Right kidney (tissue), 1 donor: ENCODE results near the gene LARP4.
"Not testable (repeated sequence)": the region's sequence is repeated elsewhere in the genome, so short reads cannot be mapped to it uniquely, and the experiment has no call there.

Source experiments
- DNase-seq: peaks from one replicate; pipeline ENCODE4 v3.0.0-alpha.2; 2016

LARP4 gene

DNA sequence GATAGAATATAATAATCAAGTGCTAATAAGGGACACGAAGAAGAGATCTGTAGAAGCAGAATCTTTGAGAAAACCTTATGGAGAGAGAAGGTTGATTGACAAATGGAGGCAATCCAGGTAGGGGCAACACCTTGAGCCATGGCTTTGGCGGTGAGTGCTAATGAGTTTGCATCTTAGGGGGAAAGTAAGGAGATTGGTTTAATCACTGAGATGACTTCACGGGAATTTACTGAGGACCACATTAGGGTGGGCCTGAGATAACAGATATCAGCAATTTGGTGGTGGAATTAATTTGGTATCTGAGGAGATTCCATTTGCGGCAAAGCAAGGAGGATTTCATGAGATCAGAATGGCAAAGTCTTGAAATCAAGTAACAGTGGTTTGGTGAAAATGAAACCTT, 1.8 kb upstream of the LARP4 start:
- DNase-seq, result no peak

DNA sequence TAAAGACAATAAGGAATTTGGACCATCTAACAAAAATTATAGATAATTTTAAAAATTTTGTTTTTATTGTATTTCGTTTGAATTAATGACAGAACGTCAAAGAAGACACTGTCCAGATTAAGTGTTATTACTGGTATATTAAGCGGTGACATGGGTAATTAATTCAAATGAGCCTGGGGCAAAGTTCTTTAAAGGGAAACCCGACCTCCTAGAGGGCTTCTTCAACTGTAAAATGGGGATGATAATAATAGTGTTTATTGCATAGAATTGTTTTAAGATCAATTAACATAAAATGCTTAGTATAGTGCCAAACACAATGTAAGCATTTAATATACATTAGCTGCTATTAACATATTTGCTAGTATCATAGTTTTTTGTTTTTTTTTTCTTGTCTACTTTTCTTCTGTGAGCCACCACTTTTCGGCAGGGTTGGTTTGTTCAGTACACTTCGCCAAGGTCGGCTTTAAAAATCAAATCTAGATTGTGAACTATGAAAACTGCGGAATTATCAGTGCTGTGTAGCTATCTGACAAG, 514 bp upstream of the LARP4 start:
- no peak for DNase-seq

DNA sequence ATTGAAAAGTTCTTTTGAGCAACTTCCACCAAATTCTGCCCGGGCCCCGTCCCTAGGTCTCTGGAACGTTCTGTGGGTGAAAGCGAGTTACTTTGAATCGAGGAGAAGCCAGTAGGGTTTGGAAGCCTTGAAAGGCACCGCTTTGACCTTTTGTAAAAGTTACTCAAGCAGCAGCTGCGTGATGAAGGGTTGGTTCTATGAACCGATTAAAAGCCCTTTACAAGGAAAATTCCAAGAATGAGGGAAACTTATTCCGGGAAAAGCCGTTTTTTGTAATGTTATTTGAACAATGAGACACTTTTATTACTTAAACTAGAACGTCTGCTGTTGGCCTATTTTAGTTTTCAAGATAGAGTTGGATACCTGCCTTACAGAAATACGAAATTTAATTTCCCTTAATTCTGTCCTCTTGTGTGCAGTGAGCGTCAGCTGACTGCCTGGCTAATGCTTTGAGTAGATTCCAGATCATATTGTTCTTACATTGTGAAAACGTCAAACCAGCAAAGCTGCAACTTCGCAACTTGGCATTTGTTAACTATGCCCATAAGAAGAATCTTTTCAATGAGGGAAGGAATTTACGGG, 906 bp downstream of the LARP4 start:
- DNase-seq, result no peak

DNA sequence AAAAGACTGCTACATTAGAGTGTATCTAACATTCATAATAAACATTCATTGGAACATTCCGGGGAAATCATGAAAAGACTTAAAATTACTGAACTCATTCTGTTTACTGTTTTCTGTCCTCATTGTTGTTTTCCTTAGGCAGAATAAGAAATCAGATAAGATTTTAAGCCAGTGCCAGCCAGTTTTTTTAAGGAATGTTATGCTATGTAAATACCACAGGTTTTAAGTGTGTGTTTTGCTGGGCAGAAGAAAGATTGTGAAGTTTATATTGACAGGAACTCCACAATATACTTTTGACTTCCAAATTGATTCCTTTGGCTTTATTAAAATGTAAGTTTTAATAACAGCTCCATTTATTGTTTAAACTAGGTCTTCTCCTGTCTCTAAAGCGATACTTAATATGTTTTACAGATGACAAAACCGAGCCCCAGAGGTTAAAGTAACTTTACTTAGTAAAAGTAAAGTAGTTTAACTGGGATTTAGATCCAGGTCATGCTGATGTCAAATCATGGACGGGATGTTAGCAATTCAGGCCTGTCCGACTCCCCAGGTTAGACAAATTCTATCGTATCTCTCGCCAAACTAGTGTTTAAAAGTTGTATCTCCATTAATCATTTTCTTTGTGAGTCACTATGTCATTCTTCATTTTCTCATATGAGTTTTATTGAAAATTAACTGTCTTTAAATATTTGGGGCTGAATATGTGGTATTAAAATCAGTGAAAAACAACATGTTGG, 1.7 kb downstream of the LARP4 start:
- DNase-seq, result no peak

DNA sequence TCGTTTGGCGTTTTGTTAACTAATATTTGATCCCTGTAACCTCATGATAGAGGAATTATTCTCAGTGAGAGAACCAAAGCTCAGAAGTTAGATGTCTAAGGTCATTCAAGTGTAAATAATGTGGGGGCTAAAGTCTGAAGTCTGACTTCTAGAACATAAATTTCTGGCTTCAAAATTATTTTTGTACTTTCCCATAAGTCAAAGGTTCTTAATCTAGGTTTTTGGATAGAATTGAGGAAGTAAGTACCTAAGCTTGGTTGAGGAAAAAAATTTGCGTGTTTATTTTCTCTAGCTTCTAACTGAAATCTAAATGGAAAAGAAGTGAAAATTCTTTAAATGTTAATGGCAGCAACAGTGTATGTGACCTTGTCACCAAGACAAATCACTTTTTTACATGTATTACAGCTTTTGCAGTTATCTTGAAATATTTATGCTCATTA, 2.3 kb downstream of the LARP4 start:
- no peak for DNase-seq

DNA sequence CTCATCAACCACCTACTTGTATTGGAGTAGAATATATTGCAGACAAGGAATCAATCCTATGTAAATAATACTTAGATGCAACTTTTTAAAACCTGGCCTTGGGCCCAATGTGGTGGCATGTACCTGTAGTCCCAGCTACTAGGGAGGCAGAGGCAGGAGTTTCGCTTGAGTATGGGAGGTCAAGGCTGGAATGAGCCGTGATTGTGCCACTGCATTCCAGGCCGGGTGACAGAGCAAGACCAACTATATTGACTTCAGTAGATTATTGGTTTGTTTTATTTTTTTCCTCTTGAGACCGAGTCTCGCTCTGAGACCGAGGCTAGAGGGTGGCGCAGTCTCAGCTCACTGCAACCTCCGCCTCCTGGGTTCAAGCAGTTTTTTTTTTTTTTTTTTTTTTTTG, 3.6 kb downstream of the LARP4 start:
- no peak for DNase-seq

DNA sequence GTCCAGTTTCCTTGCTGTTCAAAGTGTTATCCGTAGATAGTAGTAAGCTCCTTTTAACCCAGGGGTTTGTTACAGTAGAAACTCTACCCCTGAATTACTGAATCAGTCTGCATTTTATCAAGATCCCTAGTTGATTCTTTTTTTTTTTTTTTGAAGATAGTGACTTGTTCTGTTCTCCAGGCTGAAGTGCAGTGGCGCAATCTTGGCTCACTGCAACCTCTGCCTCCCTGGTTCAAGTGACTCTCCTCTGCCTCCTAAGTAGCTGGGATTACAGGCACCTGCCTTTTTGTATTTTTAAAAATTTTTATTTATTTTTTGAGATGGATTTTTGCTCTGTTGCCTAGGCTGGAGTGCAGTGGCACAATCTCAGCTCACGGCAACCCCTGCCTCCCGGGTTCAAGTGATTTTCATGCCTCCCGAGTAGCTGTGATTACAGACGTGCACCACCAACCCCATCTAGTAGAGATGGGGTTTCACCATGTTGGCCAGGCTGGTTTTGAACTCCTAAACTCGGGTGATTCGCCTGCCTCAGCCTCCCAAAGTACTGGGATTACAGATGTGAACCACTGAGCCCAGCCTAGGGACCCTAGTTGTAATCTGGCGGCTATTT, 10.5 kb downstream of the LARP4 start:
- no peak for DNase-seq

DNA sequence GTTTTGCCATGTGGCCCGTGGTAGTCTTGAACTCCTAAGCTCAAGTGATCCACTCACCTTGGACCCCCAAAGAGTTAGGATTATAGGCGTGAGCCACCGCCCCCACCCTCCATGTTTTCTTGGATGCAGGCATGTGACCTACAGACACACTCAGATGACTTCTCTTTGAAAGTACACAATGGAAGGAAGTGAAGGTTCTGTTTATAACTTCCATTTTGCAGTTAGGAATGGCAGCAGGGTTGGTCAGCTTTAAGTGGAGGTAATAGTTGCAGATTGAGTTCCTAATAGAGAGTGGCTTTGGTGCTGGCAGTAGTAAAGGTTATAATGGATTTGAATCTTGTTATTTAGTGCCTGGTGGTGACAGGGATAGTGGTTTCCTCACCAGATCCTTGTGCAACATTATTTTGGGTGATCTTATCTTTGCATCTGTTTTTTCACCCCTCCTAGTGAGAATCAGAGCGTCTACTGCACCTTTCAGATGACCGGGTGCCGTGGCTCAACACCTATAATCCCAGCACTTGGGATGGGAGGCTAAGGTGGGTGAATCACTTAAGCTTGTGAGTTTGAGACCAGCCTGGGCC, 15.3 kb downstream of the LARP4 start:
- DNase-seq, result no peak

DNA sequence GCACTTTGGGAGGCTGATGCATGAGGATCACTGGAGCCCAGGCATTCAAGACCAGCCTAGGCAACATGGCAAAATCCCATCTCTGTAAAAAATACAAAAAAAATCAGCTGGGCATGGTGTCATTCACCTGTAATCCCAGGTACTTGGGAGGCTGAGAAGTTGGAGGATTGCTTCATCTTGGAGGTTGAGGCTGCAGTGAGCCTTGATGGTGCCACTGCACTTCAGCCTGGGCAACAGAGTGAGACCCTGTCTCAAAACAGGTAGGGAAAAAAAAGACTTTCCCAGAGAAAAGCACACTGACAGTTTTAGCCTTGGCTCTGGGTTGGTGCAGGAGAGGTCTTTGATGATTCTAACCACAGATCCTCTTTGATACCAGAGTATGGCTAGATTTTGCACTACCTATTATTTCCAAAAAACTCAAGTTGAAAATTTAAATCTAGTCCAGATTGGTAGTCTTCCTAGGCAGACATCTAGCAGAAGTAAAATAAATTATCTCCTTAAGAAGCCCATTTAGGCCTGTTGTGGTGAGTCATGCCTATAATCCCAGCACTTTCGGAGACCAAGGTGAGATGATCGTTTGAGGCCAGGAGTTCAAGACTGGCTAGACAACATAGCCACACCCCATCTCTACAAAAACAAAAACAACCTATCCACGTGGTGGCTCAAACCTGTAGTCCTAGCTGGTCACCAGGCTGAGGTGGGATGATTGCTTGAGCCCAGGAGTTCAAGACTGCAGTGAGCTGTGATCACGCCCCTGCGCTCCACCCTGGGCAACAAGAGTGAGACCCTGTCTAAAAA, 18.6 kb downstream of the LARP4 start:
- DNase-seq, result no peak

DNA sequence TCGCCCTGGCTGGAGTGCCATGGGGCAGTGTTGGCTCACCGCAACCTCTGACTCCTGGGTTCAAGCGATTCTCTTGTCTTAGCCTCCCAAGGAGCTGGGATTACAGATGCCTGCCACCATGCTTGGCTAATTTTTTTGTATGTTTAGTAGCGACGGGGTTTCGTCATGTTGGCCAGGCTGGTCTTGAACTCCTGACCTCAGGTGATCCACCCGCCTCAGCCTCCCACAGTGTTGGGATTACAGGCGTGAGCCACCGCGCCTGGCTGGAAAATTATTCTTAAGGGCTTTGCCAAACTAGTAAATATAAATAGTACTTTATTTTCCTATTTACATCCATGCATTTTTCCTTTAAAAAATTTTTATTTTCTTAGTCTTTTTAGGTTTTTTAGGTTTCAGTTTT, 22.2 kb downstream of the LARP4 start:
- DNase-seq, result not testable (repeated sequence)

DNA sequence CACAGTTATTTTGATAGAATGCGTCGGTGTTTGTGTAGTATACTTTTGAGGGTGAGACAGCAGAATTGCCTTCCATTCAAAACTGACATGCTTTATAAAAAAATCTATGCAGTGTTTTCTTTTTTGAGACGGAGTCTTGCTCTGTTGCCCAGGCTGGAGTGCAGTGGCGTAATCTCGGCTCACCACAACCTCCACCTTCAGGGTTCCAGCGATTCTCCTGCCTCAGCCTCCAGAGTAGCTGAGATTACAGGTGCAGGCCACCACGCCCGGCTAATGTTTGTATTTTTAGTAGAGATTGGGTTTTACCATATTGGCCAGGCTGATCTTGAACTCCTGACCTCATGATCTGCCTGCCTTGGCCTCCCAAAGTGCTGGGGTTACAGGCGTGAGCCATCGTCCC, 22.7 kb downstream of the LARP4 start:
- DNase-seq, result not testable (repeated sequence)

DNA sequence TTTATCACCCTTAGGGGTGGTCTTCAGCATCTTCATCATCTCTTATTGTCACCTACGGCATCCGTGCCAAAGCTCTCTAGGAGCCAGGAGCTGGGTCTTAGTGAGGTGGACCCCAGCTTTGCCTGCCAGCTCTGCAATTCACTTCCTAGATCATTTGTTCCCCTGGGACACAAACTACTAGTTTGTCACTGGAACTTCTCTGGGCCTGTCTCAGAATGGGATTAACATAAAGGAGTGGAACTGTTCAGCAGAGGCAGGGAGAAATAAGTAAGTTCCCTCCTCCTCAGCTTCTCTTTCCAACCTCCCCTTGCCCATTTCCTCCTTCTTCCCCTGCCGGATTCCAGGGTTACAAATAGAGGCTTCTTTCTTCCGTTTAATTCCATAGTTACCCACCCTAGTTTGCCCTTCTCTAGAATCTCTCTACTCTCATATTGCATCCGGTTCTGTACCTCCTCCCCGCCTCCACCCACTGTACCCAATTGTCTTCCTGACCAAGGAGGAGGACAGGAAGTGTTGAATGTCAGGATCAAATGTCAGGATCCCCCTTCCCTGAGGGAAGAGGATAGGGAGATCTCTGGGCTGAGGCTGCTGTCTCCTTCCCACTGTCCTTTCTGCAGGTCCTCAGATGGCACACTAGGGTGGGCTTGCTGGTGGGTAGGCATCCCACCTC, 25.0 kb downstream of the LARP4 start:
- DNase-seq, result no peak

DNA sequence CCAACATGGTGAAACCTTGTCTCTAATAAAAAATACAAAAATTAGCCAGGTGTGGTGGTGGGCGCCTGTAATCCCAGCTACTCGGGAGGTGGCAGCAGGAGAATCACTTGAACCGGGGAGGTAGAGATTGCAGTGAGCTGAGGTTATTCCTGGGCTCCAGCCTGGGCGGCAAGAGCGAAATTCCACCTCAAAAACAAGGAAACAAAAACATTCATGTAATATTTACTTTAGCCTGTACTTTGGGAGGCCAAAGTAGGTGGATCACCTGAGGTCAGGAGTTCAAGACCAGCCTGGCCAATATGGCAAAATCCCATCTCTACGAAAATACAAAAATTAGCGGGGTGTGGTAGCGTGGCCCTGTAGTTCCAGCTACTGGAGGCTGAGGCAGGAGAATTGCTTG, 31.0 kb downstream of the LARP4 start:
- not testable (repeated sequence) for DNase-seq

DNA sequence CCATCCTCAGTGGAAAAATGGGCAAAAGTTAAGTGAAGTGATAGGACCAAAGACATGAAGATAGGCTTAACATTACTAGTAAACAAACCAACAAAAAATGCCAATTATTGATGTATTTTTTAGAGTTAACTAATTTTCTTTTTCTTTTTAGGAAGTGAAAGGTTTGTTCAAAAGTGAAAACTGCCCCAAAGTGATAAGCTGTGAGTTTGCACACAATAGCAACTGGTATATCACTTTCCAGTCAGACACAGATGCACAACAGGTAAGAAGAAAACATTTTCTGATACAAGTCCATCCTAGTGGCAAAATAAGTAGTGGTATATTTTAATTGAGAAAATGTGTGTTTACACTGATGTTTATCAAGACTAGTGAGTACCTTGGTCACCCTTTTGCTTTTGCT, 39.6 kb downstream of the LARP4 start:
- DNase-seq, result no peak

DNA sequence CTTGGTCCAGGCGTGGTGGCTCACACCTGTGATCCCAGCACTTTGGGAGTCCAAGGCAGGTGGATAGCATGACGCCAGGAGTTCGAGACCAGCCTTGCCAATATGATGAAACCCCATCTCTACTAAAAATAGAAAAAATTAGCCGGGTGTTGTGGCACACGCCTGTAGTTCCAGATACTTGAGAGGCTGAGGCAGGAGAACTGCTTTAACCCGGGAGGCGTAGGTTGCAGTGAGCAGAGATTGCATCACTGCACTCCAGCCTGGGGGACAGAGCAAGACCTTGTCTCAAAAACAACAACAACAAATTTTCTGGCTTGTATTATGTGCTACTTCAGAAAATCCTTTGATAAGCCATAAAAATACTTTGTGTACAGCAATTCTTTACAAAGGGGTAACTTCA, 41.1 kb downstream of the LARP4 start:
- no peak for DNase-seq

DNA sequence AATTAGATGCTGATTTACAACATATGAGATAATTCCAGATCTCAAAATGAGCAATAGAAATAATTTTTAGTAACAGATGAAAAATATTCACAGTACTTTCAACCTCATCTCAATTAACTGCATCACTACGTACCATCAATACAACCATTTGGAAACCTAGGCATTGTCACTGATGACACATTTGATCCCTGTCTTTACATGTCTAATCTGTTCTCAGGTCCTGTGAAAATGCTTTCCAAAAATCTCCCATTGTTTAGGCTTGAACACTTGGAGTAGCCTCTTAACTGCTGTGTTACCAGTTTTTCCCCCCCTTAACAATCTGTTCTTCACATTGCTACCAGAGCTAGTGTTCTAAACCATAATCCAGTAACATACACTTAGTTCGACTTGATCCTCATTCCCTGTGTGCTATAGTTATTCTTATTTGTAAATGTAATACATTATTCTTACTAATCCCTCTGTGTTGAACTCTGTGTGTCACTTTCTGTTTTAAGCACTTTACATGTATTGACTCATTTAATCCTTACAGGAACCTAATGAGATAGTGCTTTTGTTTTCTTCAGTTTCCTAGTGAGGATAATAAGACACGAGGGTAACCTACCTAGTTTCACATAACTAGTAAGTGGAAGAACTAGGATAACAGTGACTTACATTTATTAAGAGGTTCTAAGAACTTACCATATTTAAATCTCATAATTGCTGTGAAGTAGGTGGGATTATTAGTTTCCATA, 41.7 kb downstream of the LARP4 start:
- DNase-seq, result no peak

DNA sequence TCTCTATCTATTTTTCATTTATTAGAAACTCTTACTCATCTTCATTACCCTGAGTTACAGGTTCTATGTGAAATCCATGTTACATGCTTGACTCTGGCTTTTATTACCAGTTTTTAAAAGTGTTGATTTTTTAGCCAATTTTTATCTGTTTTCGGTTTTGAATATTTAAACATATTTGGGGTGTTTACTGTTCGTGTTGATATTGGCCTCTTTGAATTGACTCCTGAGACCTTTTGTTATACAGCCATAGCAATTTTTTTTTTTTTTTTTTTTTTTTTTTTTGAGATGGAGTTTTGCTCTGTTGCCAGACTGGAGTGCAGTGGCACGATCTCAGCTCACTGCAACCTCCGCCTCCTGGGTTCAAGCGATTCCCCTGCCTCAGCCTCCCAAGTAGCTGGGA, 49.0 kb downstream of the LARP4 start:
- not testable (repeated sequence) for DNase-seq

DNA sequence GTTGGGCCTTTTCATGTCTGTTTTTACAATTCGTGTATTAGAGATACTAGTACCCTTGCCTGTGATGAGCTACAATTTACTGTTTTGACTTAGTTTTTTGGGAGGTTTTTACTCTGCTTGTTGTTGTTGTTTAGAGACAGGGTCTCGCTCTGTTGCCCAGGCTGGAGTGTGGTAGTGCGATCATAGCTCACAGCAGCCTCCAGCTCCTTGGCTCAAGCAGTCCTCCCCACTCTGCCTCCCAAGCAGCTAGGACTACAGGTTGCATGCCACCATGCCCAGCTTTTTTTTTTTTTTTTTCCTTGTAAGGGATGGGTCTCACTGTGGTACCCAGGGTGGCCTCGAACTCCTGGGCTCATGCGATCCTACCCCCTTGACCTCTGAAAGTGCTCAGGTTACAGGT, 52.1 kb downstream of the LARP4 start:
- DNase-seq, result no peak

DNA sequence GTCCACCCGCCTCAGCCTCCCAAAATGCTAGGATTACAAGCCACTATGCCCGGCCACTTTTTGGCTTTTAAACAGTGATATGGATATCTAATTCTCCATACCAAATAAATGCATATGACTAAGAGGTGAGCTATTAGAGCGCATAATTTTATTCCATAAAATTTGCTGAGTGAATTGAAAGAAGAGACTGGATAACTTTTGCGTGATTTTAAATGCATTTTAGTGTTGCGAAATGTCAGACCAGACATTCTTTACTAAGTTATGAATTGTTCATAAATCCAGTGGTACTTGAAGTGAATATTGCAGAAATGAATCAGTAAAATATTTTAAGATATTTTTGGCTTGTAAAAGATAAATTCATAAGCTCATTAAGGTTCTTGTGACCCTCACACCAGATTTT, 53.2 kb downstream of the LARP4 start:
- no peak for DNase-seq

DNA sequence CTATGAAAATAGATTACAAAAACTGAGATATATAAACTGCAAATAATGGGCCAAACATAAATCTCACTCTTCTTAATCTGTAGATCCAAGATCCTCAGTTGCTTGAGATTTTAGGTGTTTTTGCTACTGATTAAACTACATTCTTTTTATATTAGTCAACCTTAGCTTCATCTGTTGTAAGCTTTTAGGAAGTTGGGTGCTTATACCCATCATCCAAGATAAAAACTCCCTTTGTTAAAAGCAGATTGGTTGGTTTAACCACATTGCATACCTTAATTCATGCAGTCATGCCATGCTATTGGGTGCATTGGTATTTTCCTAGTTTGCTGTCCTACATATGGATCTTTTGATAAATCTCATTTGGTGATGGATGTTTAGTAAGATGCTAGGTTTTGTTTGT, 57.9 kb downstream of the LARP4 start:
- no peak for DNase-seq

DNA sequence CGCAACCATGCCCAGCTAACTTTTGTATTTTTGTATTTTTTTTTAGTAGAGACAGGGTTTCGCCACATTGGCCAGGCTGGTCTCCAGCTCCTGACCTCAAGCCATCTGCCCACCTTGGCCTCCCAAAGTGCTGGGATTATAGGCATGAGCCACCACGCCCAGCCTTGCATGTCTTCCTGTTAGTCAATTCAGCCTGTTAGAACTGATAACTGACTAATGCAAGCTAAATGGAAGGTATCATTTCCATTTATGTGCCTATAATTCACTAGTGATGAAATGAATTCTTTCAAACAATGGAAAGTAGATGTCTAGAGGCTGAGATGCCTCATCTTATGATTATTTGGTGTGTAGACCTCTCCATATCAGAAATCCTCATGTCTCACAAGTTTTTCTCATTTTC, 66.8 kb downstream of the LARP4 start:
- DNase-seq, result no peak
